NCI-H2227 treated with DMSO at 0.1 percent for 48 hours (cell line): ENCODE measurements around the gene GSS.

Experiments
- DNase-seq: peaks from one replicate; lab custom pipeline; 2025; lab: John Stamatoyannopoulos, UW

GSS gene

DNA sequence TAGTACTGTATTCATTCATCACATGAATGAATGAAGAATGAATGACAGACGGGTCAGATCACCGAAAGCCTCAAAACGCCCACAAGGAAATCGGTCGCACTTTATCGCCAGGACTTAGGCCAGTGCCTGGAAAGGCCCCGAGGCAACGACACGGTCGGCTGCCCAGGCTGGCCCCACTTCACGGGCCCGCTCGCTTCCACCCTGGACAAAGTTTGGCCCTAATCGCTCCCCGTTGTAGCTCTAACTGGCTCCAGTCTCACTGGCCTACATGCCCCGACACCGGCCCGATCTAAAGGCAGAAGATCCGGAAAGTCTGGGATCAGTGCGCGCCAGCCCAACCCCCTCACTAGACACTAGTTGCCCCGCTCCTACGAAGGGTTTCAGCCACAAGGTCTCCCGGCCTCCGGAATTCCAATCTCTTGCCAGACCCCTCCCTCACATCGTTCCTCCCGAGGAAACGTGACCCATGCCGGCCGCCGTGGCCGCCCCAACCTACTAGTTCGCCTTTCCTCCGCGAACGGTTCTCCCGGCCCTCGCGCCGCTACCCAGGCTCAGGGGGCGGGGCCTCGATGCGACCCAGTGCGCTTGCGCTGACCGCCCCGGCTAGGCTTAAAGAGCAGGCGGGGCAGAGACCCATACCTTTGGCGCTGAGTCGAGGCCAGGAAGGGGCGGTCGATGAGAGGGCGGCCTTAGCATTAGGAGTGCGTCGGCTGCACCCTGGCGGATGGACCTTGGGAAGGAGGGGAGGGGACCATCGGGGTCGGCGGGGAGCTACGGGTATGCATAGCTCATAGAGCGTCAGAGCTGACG, at the start of gene GSS, which contains the start of gene MYH7B:
Gene GSS, minus strand, starts transcription at position 576 of the 810 bp plus-strand sequence. CDS start 3,954 bp downstream, outside the sequence.
Gene MYH7B, plus strand, starts transcription at position 638 of the 810 bp plus-strand sequence. CDS start 22,138 bp downstream, outside the sequence.
- DNase-seq = peak; percentile 92

DNA sequence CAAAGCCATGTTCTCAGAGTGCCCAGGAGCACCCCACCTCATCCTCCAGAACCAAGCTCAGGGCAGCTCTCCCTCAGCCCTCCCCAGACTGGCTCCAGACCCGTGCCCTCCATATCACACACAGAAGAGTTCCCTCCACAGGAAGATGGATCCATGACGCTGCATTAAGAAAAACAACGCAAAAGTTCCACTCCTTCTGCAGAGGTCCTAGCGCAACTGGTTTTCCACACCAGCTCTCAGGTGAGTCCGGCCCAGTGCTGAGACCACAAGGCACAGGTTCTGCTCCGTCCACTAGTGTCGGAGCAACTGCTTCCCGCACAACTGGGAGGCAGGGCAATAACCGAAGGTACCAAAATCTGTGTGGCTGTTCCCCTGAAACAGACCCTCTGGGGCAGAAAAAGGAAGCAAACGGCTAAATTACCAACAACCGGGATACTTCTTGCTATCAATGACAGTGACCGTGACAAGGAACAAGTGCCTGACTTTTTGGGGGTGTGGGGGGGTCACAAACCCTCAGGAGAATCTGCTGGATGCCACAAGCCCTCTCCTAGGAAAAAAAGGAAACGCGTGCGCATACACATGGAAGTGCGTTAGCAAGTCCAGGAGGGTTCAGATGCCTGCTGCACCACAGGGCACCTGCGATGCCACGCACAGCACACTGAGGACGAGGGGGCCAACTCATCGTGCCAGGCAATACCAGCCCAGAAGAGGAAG, 49.3 kb upstream of the GSS start:
- no peak for DNase-seq

DNA sequence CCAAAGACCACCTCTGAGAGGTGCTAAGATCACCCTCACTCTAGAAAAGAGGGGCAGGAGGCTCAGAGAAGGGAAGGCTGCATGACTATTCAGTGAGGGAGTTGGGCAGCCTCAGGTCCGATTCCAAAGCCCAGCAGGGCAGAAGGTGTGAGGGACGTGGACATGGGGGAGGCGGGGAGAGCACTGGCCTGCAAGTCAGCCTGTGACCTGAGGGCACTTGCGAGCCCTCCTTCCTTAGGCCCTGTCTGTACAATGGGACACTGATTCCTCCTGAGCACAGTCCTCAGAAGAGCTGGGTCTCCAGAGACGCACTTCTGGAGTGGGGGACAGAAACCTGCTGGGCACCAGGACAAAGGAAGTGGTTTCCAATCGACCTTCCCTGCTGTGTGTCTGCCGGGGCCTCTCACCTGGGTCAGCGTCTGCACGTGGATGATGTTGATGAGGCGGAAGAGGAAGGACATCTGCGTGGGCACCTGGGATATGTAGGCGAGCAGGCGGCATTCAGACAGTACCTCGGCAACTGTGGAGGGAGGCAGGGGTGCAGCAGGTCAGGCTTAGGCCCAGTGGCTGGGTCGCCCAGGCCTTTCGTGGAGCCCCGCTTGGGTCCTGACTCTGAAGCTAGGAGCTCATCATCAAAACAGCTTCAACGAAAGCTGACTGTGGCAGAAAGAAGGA, 48.6 kb upstream of the GSS start:
- no peak for DNase-seq

DNA sequence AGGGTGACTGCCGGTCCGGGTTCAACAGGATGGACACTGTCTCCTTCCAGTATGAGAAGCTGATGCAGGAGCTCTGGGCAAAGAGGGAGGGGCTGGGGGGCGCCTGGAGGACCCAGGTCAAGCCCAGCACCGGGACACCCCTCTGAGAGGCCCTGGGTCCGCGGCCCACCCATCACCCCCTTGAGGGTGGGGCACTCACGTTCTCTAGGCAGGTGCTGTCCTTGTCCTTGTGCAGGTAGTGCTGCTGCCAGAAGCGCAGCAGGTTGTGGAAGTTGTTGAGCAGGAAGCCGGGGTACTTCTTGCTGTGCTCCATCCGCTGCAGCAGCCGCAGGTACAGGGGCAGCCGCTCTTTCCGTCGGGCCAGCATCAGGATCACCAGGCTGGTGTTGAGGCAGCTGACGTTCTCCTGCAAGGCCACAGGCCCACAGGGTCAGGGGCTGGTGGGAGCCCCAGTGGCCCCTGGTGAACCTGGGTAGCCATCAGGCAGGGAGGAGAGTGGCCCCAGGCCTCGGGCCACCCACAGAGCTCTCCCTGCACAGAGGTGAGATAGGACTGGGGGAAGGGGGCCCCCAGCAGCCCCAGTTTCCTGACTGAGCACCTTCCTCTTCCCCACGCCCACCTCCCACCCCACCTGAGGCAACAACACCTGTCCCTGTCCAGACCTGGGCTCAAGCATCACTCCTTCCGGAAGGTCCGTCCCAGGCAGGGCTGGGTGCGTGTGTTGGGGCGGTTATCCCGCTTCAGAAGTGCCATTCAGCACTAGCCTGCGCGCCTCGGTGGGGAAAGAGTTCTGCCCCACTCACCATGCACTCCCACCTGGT, 47.8 kb upstream of the GSS start:
- DNase-seq = no peak

DNA sequence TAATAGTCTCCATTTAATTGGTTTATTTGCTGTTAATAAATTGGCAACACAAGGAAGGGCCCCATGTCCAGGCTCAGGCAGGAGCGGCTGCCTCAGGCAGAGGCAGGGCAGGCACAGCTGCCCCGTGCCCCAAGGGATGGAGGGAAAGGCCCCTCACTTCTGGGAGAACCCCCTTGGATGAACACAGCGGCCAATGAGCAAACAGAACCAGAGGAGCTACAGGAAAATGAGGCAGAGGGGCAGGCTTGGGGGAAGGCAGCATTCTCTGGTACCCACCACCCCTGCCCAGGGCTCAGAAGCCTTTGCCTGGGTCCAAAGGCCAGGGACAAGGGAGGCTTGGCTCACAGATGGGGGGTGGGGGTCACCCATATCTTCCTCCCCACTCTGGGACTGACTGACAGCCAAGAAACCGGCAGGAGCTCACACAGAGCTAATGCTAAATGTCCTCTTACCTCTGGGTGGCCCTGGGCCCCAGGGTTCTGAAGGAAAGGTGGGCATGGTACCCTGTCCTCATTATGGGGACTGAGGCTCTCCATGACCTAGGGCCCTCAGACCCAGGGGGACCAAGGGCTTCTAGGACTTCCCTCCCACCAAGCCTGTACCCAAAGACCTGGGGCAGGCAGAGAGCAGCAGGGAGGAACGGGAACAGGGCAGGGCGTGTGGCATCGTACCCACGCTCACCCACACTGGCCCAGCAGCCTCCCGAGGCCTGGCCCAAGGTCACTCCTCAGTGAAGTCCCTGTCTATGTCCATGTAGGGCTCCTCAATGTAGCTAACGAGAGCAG, 47.0 kb upstream of the GSS start:
- no peak for DNase-seq

DNA sequence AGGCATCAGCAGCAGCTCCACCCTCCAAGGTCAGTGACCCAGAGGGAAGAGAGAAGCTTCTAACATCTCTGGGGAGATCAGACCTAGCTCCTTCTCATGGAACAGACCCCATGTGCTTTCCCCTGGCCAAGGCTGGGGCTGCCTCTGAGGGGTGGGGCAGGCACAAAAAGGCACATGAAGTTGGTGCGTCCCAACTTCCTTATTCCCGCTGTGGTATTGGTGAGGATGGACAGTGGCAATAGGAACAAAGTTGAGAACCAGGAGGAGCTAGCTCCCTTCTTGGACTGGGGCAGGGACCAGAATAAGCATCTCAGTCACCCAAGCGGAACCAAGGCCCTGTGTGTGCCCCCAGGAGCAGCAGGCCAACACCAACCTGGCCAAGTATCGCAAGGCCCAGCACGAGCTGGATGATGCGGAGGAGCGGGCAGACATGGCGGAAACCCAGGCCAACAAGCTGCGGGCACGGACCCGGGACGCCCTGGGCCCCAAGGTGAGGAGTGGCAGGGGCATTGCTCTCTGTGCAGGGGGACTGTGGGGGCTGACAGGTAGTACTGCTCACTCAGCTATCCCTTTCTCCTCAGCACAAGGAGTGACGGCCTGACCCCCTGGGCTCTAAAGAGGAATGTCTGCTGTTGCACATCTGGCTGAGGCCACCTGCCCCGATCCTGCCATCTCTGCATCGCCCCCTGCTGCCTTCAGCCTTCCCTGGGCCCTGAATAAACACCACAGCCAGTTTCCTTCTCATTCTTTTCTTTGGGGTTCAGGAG, 46.2 kb upstream of the GSS start:
- no peak for DNase-seq

DNA sequence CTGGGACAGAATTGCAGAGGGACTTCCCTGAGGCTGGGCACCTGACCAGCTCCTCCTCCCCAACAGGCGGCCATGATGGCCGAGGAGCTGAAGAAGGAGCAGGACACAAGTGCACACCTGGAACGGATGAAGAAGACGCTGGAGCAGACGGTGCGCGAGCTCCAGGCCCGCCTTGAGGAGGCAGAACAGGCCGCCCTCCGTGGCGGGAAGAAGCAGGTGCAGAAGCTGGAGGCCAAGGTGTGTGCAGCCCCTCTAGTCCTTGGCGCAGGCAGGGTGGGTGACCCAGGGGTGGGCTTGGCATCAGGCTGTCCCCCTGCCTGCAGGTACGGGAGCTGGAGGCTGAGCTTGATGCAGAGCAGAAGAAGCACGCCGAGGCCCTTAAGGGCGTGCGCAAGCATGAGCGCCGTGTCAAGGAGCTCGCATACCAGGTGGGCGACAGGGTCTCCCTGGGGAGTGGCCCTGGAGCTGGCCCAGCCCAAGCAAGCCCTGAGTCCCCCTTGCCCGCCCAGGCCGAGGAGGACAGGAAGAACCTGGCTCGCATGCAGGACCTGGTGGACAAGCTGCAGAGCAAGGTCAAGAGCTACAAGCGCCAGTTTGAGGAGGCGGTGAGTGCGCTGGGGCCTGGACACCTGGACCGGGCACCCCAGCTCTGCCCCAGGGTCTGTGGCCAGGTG, 45.5 kb upstream of the GSS start:
- DNase-seq = no peak

DNA sequence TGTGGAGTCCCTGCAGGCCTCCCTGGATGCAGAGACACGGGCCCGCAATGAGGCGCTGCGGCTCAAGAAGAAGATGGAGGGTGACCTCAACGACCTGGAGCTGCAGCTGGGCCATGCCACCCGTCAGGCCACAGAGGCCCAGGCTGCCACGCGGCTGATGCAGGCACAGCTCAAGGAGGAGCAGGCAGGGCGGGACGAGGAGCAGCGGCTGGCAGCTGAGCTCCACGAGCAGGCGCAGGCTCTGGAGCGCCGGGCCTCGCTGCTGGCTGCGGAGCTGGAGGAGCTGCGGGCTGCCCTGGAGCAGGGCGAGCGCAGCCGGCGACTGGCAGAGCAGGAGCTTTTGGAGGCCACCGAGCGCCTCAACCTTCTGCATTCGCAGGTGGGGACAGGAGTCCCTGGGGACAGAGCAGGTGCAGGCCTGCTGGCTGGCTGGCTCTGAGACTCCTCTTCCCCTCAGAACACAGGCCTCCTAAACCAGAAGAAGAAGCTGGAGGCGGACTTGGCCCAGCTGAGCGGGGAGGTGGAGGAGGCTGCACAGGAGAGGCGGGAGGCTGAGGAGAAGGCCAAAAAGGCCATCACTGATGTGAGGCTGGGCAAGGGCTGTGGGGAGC, 44.8 kb upstream of the GSS start:
- DNase-seq = no peak

DNA sequence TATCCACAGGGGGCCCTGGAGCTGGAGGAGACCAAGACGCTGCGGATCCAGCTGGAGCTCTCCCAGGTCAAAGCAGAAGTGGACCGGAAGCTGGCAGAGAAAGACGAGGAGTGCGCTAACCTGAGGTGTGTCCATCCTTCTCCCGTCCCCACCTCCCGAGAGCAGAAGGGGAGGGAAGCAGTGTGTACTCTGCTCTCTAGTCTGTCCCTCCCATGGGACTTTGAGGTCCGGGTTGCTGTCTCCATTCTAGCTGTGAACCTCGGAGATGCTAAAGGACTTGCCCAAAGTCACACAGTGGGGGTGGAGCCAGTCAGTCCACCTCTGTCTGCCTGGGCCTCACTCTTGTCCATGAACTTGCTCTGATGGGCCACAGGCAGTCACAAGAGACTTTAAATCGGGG, 44.2 kb upstream of the GSS start:
- DNase-seq = no peak

DNA sequence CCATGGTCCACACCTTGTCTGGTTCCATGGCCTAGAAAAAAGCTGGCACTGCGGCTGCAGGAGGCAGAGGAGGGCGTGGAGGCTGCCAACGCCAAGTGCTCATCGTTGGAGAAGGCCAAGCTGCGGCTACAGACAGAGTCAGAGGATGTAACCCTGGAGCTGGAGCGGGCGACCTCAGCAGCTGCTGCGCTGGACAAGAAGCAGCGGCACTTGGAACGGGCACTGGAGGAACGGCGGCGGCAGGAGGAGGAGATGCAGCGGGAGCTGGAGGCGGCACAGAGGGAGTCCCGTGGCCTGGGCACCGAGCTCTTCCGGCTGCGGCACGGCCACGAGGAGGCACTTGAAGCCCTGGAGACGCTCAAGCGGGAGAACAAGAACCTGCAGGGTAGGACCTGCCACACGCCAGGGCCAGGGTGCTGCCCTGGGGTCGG, 43.4 kb upstream of the GSS start:
- DNase-seq = no peak

DNA sequence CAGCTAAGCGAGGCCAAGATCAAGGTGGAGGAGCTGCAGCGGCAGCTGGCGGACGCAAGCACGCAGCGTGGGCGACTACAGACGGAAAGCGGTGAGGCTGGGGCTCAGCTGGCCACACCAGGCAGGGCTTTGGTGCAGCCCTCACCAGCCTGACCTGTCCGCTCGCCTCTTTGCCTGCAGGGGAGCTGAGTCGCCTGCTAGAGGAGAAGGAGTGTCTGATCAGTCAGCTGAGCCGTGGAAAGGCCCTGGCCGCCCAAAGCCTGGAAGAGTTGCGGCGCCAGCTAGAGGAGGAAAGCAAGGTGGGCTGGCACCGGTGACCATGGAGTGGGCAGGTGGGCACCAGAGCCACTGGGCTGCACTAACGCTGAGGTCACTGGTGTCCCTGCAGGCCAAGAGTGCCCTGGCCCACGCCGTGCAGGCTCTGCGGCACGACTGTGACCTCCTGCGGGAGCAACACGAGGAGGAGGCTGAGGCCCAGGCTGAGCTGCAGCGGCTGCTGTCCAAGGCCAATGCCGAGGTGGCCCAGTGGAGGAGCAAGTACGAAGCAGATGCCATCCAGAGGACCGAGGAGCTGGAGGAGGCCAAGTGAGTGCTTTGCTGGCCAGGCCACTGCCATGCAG, 42.8 kb upstream of the GSS start:
- DNase-seq = no peak

DNA sequence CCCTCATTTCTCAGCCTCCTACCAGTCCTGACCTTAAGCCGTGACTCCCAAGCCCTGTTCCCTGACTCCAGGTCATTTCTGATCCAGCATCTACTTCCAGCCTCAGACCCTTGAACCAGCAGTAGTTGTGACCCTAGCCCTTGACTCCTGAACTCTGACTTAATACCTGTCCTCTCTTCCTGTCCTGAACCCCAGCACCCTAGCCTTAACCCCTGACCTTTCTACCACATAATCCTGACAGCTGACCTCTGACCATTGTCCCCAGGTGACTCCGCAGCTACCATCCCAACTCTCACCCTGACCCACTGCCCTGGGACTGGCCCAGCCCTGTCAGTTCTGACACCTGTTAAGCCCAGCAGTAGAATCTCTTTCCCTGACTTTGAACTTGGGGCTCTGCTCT, 42.2 kb upstream of the GSS start:
- DNase-seq = no peak

DNA sequence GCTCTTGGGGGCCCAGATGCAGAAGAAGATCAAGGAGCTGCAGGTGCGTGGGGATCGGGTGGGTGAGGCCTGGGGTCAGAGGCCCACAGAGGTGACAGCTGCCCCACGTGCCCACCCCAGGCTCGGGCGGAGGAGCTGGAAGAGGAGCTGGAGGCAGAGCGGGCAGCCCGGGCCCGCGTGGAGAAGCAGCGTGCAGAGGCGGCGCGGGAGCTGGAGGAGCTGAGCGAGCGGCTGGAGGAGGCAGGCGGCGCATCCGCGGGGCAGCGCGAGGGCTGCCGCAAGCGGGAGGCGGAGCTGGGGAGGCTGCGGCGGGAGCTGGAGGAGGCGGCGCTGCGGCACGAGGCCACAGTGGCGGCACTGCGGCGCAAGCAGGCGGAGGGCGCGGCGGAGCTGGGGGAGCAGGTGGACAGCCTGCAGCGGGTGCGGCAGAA, 41.5 kb upstream of the GSS start:
- DNase-seq = no peak

DNA sequence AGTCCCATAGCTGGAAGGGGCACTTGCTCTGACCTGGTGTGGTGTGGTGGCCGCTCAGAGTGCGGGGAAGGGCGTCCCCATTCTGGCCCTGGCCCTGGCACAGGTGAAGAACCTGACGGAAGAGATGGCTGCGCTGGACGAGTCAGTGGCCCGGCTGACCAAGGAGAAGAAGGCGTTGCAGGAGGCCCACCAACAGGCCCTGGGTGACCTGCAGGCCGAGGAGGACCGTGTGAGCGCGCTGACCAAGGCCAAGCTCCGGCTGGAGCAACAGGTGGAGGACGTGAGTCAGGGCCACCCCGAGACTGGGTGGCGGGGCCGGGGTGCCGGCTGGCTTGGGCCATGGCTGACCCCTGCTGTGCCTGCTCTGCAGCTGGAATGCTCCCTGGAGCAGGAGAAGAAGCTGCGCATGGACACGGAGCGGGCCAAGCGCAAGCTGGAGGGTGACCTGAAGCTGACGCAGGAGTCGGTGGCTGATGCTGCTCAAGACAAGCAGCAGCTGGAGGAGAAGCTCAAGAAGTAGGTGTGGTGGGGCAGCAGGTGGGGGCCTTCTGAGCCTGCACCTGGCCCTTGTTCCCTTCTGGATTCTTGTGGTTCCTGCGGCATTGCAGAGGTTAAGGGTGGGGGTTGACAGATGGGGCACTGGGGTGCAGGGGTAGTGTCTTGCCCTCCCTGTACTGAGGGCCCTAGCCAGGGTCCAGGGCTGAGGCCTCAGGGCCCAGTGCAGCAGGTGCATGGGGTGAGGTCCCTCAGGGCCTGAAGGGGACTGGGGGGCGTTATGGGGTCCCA, 40.8 kb upstream of the GSS start:
- DNase-seq = no peak

DNA sequence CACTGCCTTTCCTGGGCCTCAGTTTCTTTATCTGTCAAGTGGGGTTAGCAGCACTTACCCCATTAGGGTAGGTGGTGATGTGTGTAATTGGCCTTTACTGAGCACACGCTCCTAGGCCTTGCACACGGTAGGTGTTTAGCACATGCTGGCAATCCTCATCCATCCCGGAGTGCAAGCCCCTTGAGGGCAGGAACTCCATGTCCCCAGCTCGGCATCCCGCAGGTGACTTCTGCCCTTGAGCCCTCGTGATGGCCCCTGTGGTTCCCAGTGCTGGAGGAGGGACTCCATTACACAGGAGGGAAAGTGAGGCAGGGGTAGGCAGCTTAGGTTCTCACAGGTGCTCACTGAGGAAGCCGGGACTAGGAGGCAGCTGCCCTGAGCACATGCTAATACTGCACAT, 40.1 kb upstream of the GSS start:
- DNase-seq = no peak

DNA sequence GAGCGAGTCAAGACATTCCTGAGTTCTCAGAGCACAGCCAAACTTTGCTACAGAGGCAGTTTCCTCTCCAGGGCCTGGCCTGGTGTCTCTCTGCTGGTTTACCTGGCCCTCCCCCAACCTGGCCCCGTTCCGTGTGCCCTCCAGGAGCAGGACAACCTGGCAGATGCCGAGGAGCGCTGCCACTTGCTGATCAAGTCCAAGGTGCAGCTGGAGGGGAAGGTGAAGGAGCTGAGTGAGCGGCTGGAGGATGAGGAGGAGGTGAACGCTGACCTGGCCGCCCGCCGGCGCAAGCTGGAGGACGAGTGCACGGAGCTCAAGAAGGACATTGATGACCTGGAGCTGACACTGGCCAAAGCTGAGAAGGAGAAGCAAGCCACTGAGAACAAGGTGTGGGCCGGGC, 39.6 kb upstream of the GSS start:
- DNase-seq = no peak

DNA sequence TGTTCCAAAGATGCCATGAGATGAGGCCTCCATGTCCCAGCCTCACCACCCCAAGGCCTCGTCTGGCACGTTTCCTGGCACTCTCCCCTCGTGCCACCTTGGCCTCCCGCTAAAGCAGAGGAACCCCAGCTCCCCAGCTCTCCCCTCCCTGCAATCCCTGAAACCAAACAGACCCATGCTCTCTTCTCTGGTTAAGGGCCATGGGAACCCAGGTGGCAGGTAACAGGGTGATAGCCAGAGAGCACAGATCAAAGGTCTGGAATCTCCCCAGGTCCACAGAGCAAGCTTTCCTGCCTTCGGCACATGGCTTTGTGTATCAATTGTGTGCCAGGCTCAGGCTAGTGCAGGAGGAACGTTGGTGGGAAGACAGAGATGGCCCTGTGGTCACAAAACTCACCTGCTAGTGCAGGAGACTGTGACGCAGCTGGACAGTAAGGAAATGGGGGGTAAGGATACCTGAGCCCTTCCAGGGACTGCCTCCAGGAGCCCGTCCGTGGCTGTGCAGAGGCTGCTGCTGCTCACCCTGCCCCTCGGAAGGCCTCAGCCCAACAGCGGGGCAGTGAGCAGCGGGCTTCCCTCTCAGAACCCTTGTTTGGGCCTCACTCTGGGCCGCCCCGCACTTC, 39.0 kb upstream of the GSS start:
- DNase-seq = no peak
